HUES6 (cell line): Measurements from ENCODE around the gene FAIM.
"Not testable (repeated sequence)": the region's sequence is repeated elsewhere in the genome, so short reads cannot be mapped to it uniquely, and the experiment has no call there.

Experiments
- H3K27ac ChIP-seq: 2 replicates; pipeline ENCODE4 v1.7.0; 2013; ENCODE audit warnings: low read depth, mild to moderate bottlenecking, low read length, inconsistent platforms
- H3K27me3 ChIP-seq: 2 replicates; pipeline ENCODE4 v1.6.1; 2013; ENCODE audit warnings: low read length; ENCODE audit not compliant: control insufficient read depth, insufficient read depth
- H3K36me3 ChIP-seq: 2 replicates; pipeline ENCODE4 v1.6.1; 2013; ENCODE audit warnings: low read length; ENCODE audit not compliant: control insufficient read depth, insufficient read depth
- H3K4me1 ChIP-seq: 2 replicates; pipeline ENCODE4 v1.6.1; 2013; ENCODE audit warnings: low read length; ENCODE audit not compliant: control insufficient read depth, insufficient read depth
- H3K4me3 ChIP-seq: 2 replicates; pipeline ENCODE4 v1.5.1; 2013; ENCODE audit warnings: low read depth, low read length
- H3K9ac ChIP-seq: one replicate; pipeline ENCODE4 v1.6.1; 2013; ENCODE audit warnings: mild to moderate bottlenecking, low read length
- H3K9me3 ChIP-seq: 2 replicates; pipeline ENCODE4 v1.6.1; 2013; ENCODE audit warnings: low read depth, low read length; ENCODE audit not compliant: control insufficient read depth, insufficient read depth

The FAIM gene

GRCh38 chr3:138604106-138604595 lies 4.4 kb upstream of the FAIM start:
- H3K9ac ChIP-seq, H3K27me3 ChIP-seq: not testable (repeated sequence)
- peaks cover 14% of the 10 kb centered on the region for H3K9me3 ChIP-seq

DNA sequence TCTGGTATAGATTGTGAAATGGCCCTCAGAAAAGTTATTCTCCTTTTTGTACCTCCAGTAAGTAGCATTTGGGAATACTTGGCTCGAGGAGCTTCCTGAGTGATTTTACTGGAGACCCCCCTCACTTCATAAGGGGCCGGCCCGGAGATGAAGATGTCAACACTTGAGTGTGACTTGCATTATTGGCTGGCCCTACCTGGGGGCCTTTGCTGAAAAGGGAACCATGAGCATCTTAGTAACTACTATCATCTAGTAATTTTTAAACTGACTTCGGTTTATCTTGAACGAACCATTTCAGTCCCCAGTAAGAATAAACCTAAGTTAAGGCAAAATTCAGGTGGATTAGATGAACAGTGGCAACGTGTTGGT lies 1.3 kb downstream of the FAIM start:
- Histone ChIP-seq H3K9me3 (no peaks in the 10 kb centered on the region), H3K27ac (no peak overlapping the region), H3K4me3 (peak overlapping the region; percentile 86), H3K36me3 (no peaks in the 10 kb centered on the region), H3K4me1 (peaks cover 9% of the 10 kb centered on the region), H3K27me3 (no peaks in the 10 kb centered on the region; the same call in 1 of the 2 replicates), H3K9ac (no peak overlapping the region)

More at GRCh38 chr3:138604106-138604595, 4.4 kb upstream of the FAIM start:
- H3K36me3 ChIP-seq, H3K4me3 ChIP-seq, H3K4me1 ChIP-seq, H3K27ac ChIP-seq: not testable (repeated sequence)

GRCh38 chr3:138615462-138615861 lies 6.9 kb downstream of the FAIM start:
- H3K27me3 ChIP-seq = no peaks in the 10 kb centered on the region
- no peaks in the 10 kb centered on the region for H3K9me3 ChIP-seq
- no peak overlapping the region for H3K27ac ChIP-seq
- H3K4me1 ChIP-seq = peaks cover 5% of the 10 kb centered on the region; the same call in 1 of the 2 replicates
- H3K9ac ChIP-seq = no peak overlapping the region
- no peak overlapping the region for H3K4me3 ChIP-seq
- H3K36me3 ChIP-seq = no peaks in the 10 kb centered on the region

DNA sequence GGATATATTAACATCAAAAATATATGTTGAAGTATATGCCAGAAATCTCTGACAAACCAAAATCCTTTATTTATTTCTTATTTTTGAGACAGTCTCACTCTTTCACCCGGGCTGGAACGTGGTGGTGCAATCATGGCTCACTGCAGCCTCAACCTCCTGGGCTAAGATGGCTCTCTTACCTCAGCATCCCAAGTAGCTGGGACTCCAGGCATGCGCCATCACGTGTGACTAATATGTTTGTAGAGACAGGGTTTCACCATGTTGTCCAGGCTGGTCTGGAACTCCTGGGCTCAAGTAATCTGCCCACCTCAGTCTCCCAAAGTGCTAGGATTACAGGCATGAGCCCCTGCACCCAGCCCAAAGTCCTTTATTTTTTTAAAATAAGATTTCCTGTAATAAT lies 11.9 kb downstream of the FAIM start:
- Histone ChIP-seq H3K9ac (no peak overlapping the region), H3K9me3 (no peaks in the 10 kb centered on the region), H3K4me3 (no peak overlapping the region), H3K27me3 (no peaks in the 10 kb centered on the region), H3K27ac (no peak overlapping the region), H3K36me3 (no peaks in the 10 kb centered on the region), H3K4me1 (no peaks in the 10 kb centered on the region)

- Histone ChIP-seq H3K36me3 (peaks cover 2% of the 10 kb centered on the region; the same call in 1 of the 2 replicates), H3K9ac (no peak overlapping the region), H3K27me3 (no peaks in the 10 kb centered on the region)
Measured at GRCh38 chr3:138624518-138624917, 15.9 kb downstream of the FAIM start.

GRCh38 chr3:138625707-138626365 lies 17.3 kb downstream of the FAIM start:
- Histone ChIP-seq H3K27ac (no peak overlapping the region), H3K4me3 (no peak overlapping the region), H3K9me3 (no peaks in the 10 kb centered on the region), H3K27me3 (no peaks in the 10 kb centered on the region), H3K4me1 (no peaks in the 10 kb centered on the region), H3K36me3 (peaks cover 3% of the 10 kb centered on the region; the same call in 1 of the 2 replicates), H3K9ac (no peak overlapping the region)

More at GRCh38 chr3:138624518-138624917, 15.9 kb downstream of the FAIM start:
- no peaks in the 10 kb centered on the region for H3K9me3 ChIP-seq
- no peak overlapping the region for H3K4me3 ChIP-seq
- H3K4me1 ChIP-seq = no peaks in the 10 kb centered on the region
- no peak overlapping the region for H3K27ac ChIP-seq

DNA sequence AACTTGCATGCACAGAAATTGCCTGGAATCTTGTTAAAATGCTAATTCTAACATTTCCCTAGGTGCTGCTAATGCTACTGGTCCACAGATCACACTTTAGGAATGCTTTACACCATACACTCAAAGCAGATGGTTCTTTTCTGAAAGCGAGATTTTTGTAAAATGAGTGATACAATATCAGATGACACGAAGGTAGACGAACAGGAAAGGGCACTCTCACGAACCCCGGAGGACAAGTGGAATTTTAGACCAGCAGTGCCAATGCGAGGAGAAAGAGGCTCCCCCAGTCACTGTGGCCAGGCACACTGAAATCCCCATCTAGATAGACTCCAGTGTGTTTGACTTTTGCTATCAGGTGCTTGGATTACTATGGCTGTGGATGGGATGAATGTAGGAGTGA lies 21.0 kb downstream of the FAIM start:
- no peak overlapping the region for H3K4me3 ChIP-seq
- H3K36me3 ChIP-seq = peaks cover 3% of the 10 kb centered on the region; the same call in 1 of the 2 replicates
- H3K27ac ChIP-seq = no peak overlapping the region
- H3K4me1 ChIP-seq = no peaks in the 10 kb centered on the region
- no peak overlapping the region for H3K9ac ChIP-seq
- H3K9me3 ChIP-seq = no peaks in the 10 kb centered on the region
- H3K27me3 ChIP-seq = no peaks in the 10 kb centered on the region

- no peak overlapping the region for H3K27ac ChIP-seq
Measured at GRCh38 chr3:138638641-138639040, 30.1 kb downstream of the FAIM start.

GRCh38 chr3:138640537-138640936 lies 32.0 kb downstream of the FAIM start:
- Histone ChIP-seq H3K9ac (no peak overlapping the region), H3K27me3 (no peaks in the 10 kb centered on the region), H3K4me3 (no peak overlapping the region), H3K4me1 (no peaks in the 10 kb centered on the region), H3K36me3 (no peaks in the 10 kb centered on the region), H3K27ac (no peak overlapping the region), H3K9me3 (peaks cover 44% of the 10 kb centered on the region)

More at GRCh38 chr3:138638641-138639040, 30.1 kb downstream of the FAIM start:
- H3K36me3 ChIP-seq = no peaks in the 10 kb centered on the region
- H3K4me1 ChIP-seq = no peaks in the 10 kb centered on the region
- H3K9me3 ChIP-seq = peaks cover 27% of the 10 kb centered on the region
- H3K27me3 ChIP-seq = no peaks in the 10 kb centered on the region
- H3K9ac ChIP-seq = no peak overlapping the region
- H3K4me3 ChIP-seq = no peak overlapping the region

GRCh38 chr3:138642226-138642926 lies 33.8 kb downstream of the FAIM start:
- no peak overlapping the region for H3K4me3 ChIP-seq
- H3K27ac ChIP-seq = no peak overlapping the region
- H3K4me1 ChIP-seq = no peaks in the 10 kb centered on the region
- H3K36me3 ChIP-seq = no peaks in the 10 kb centered on the region
- H3K9ac ChIP-seq = no peak overlapping the region
- H3K27me3 ChIP-seq = no peaks in the 10 kb centered on the region
- H3K9me3 ChIP-seq = peaks cover 56% of the 10 kb centered on the region

GRCh38 chr3:138642927-138643253 lies 34.3 kb downstream of the FAIM start:
- no peak overlapping the region for H3K4me3 ChIP-seq

More at GRCh38 chr3:138642927-138643253, 34.3 kb downstream of the FAIM start:
- no peak overlapping the region for H3K9ac ChIP-seq
- H3K4me1 ChIP-seq = no peaks in the 10 kb centered on the region
- no peaks in the 10 kb centered on the region for H3K36me3 ChIP-seq
- H3K27me3 ChIP-seq = no peaks in the 10 kb centered on the region
- H3K9me3 ChIP-seq = peaks cover 56% of the 10 kb centered on the region
- H3K27ac ChIP-seq = no peak overlapping the region
